ENCODE results near the gene OR3A1. TPM values are rescaled to one million over a fixed set of nuclear protein-coding genes. Genes with fewer than 3 reads are reported as not detected.
"Not testable (repeated sequence)": the region's sequence is repeated elsewhere in the genome, so short reads cannot be mapped to it uniquely, and the experiment has no call there.

Gene OR3A1
- total RNA-seq, 6 donors from 2014 or later: not detected

GRCh38 chr17:3308603-3309002 is 10.4 kb upstream of the OR3A1 start:
- WGBS, 2 donors: 68% methylated on average over 4 of the region's 4 CpGs
- H3K9me3 ChIP-seq: no peaks in the 10 kb centered on the region
- H3K27ac ChIP-seq: no peak overlapping the region
- no peaks in the 10 kb centered on the region for H3K27me3 ChIP-seq
- no peak for TF ChIP-seq POLR2A (IDR thresholded peaks at IDR 0.05)
- TF ChIP-seq, protein P1, sequence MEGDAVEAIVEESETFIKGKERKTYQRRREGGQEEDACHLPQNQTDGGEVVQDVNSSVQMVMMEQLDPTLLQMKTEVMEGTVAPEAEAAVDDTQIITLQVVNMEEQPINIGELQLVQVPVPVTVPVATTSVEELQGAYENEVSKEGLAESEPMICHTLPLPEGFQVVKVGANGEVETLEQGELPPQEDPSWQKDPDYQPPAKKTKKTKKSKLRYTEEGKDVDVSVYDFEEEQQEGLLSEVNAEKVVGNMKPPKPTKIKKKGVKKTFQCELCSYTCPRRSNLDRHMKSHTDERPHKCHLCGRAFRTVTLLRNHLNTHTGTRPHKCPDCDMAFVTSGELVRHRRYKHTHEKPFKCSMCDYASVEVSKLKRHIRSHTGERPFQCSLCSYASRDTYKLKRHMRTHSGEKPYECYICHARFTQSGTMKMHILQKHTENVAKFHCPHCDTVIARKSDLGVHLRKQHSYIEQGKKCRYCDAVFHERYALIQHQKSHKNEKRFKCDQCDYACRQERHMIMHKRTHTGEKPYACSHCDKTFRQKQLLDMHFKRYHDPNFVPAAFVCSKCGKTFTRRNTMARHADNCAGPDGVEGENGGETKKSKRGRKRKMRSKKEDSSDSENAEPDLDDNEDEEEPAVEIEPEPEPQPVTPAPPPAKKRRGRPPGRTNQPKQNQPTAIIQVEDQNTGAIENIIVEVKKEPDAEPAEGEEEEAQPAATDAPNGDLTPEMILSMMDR (IDR thresholded peaks at IDR 0.05): no peak
- DNase-seq (no peak), ATAC-seq (ENCODE audit: low FRiP score in 2 of 2) (no peak)
- no peaks in the 10 kb centered on the region for H3K36me3 ChIP-seq
- no peaks in the 10 kb centered on the region for H3K4me1 ChIP-seq
- H3K4me3 ChIP-seq: no peak overlapping the region

- no peak for TF ChIP-seq POLR2AphosphoS5 (IDR thresholded peaks at IDR 0.05)
- TF ChIP-seq, protein P1 (IDR thresholded peaks at IDR 0.05): no peak
- TF ChIP-seq POLR2A (IDR thresholded peaks at IDR 0.05): no peak
- no peak for TF ChIP-seq EP300 (IDR thresholded peaks at IDR 0.05)
- no peaks in the 10 kb centered on the region for H3K4me1 ChIP-seq
- H3K36me3 ChIP-seq: no peaks in the 10 kb centered on the region
- ATAC-seq (ENCODE audit: low FRiP score in 2 of 2) (no peak), DNase-seq (no peak)
- H3K4me3 ChIP-seq: no peak overlapping the region
- 66 to 69% methylated on average over 4 of the region's 4 CpGs for WGBS, 2 donors
- H3K9me3 ChIP-seq: no peaks in the 10 kb centered on the region
- no peak overlapping the region for H3K27ac ChIP-seq
- H3K27me3 ChIP-seq: no peaks in the 10 kb centered on the region
These were observed 2.5 kb downstream of the OR3A1 start for GRCh38 chr17:3295632-3296031.

GRCh38 chr17:3293548-3293947 is 4.6 kb downstream of the OR3A1 start:
- not testable (repeated sequence) for ATAC-seq (ENCODE audit: low FRiP score in 2 of 2); DNase-seq; H3K4me1 ChIP-seq; H3K36me3 ChIP-seq; H3K4me3 ChIP-seq; H3K27ac ChIP-seq; H3K9me3 ChIP-seq; H3K27me3 ChIP-seq
- 81 to 95% methylated on average over 1 of the region's 1 CpG for WGBS, 2 donors

- Histone ChIP-seq H3K4me1 (no peaks in the 10 kb centered on the region), H3K36me3 (no peaks in the 10 kb centered on the region), H3K9me3 (no peaks in the 10 kb centered on the region), H3K4me3 (no peak overlapping the region), H3K27ac (no peak overlapping the region), H3K27me3 (no peaks in the 10 kb centered on the region)
- 76 to 93% methylated on average over 1 of the region's 1 CpG for WGBS, 2 donors
- no peak for ATAC-seq (ENCODE audit: low FRiP score in 2 of 2)
- TF ChIP-seq, protein P1 (IDR thresholded peaks at IDR 0.05): no peak
- TF ChIP-seq EP300 (IDR thresholded peaks at IDR 0.05) (no peak), POLR2A (IDR thresholded peaks at IDR 0.05) (no peak), POLR2AphosphoS5 (IDR thresholded peaks at IDR 0.05) (no peak)
- DNase-seq: no peak
These were observed 15.3 kb downstream of the OR3A1 start for GRCh38 chr17:3282901-3283300.

- DNase-seq (no peak), ATAC-seq (ENCODE audit: low FRiP score in 2 of 2) (no peak)
- Histone ChIP-seq H3K4me3 (no peak overlapping the region), H3K9me3 (peaks cover 0 to 8% (median 2%) of the 10 kb centered on the region in 4 donors), H3K27me3 (no peaks in the 10 kb centered on the region), H3K27ac (no peak overlapping the region), H3K4me1 (no peaks in the 10 kb centered on the region), H3K36me3 (no peaks in the 10 kb centered on the region)
- 42 to 43% methylated on average over 4 of the region's 4 CpGs for WGBS, 2 donors
- TF ChIP-seq POLR2A (IDR thresholded peaks at IDR 0.05): no peak
- TF ChIP-seq, protein P1 (IDR thresholded peaks at IDR 0.05): no peak
- no peak for TF ChIP-seq EP300 (IDR thresholded peaks at IDR 0.05)
- TF ChIP-seq POLR2AphosphoS5 (IDR thresholded peaks at IDR 0.05): no peak
These were observed 22.0 kb downstream of the OR3A1 start for GRCh38 chr17:3276126-3276525.
